Mucosa of rectum (tissue), 2 donors: ENCODE data around the gene RNF144B.

Source experiments
- H3K27ac ChIP-seq, 2 donors: one replicate each; pipeline ENCODE4 v1.7.0; 2013; ENCODE audit warnings: inconsistent platforms in 2 of 2, low read depth in 2 of 2, low read length in 2 of 2
- H3K27me3 ChIP-seq, 2 donors: one replicate each; pipeline ENCODE4 v1.7.0; 2013; ENCODE audit warnings: low read length in 2 of 2; ENCODE audit not compliant: control insufficient read depth in 2 of 2, insufficient read depth in 2 of 2
- H3K36me3 ChIP-seq, 2 donors: one replicate each; pipeline ENCODE4 v1.7.0; 2013; ENCODE audit warnings: low read length in 2 of 2; ENCODE audit not compliant: control insufficient read depth in 2 of 2, insufficient read depth in 2 of 2
- H3K4me1 ChIP-seq, 2 donors: one replicate each; pipeline ENCODE4 v1.7.0; 2013; ENCODE audit warnings: low read length in 2 of 2, mild to moderate bottlenecking in 1 of 2; ENCODE audit not compliant: control insufficient read depth in 2 of 2, insufficient read depth in 2 of 2
- H3K4me3 ChIP-seq, 2 donors: one replicate each; pipeline ENCODE4 v1.7.0; 2013; ENCODE audit warnings: low read length in 2 of 2
- H3K9ac ChIP-seq, 2 donors: one replicate each; pipeline ENCODE4 v1.7.0; 2013; ENCODE audit warnings: low read length in 2 of 2, low read depth in 1 of 2, mild to moderate bottlenecking in 1 of 2
- H3K9me3 ChIP-seq, 2 donors: one replicate each; pipeline ENCODE4 v1.7.0; 2013; ENCODE audit warnings: low read length in 2 of 2; ENCODE audit not compliant: control insufficient read depth in 2 of 2
- donor health status: healthy.
- donor health status: Normal muscosa, but diverticular disease.

Gene RNF144B

GRCh38 chr6:18503206-18503592 lies 116.0 kb downstream of the RNF144B start:
- Histone ChIP-seq H3K9ac (no peak overlapping the region), H3K9me3 (no peaks in the 10 kb centered on the region), H3K27ac (peak overlapping the region in 1 of 2 donors; percentile 31), H3K27me3 (no peaks in the 10 kb centered on the region), H3K4me3 (peak overlapping the region; percentile 22 to 74), H3K36me3 (no peaks in the 10 kb centered on the region), H3K4me1 (no peaks in the 10 kb centered on the region)

GRCh38 chr6:18503593-18504231 lies 116.6 kb downstream of the RNF144B start:
- Histone ChIP-seq H3K36me3 (no peaks in the 10 kb centered on the region), H3K4me3 (peak overlapping the region; percentile 22 to 74), H3K27ac (peak overlapping the region in 1 of 2 donors; percentile 31), H3K9ac (peak overlapping the region in 1 of 2 donors; percentile 21), H3K9me3 (no peaks in the 10 kb centered on the region), H3K4me1 (no peaks in the 10 kb centered on the region), H3K27me3 (no peaks in the 10 kb centered on the region)

- Histone ChIP-seq H3K27me3 (no peaks in the 10 kb centered on the region), H3K4me3 (peak overlapping the region in 1 of 2 donors; percentile 74), H3K9ac (peak overlapping the region in 1 of 2 donors; percentile 21), H3K4me1 (no peaks in the 10 kb centered on the region), H3K36me3 (no peaks in the 10 kb centered on the region), H3K27ac (no peak overlapping the region), H3K9me3 (no peaks in the 10 kb centered on the region)
Measured at GRCh38 chr6:18504232-18504596, 117.1 kb downstream of the RNF144B start.

GRCh38 chr6:18506382-18507017 lies 119.3 kb downstream of the RNF144B start:
- no peak overlapping the region for H3K4me3 ChIP-seq
- H3K27ac ChIP-seq = no peak overlapping the region
- no peak overlapping the region for H3K9ac ChIP-seq
- H3K4me1 ChIP-seq = no peaks in the 10 kb centered on the region
- H3K9me3 ChIP-seq = no peaks in the 10 kb centered on the region
- H3K27me3 ChIP-seq = no peaks in the 10 kb centered on the region
- H3K36me3 ChIP-seq = no peaks in the 10 kb centered on the region

GRCh38 chr6:18507018-18507415 lies 119.9 kb downstream of the RNF144B start:
- no peaks in the 10 kb centered on the region for H3K27me3 ChIP-seq
- H3K27ac ChIP-seq = no peak overlapping the region
- no peak overlapping the region for H3K4me3 ChIP-seq
- no peaks in the 10 kb centered on the region for H3K9me3 ChIP-seq
- H3K36me3 ChIP-seq = no peaks in the 10 kb centered on the region
- no peaks in the 10 kb centered on the region for H3K4me1 ChIP-seq
- no peak overlapping the region for H3K9ac ChIP-seq

- H3K9ac ChIP-seq = no peak overlapping the region
- H3K27me3 ChIP-seq = no peaks in the 10 kb centered on the region
- H3K27ac ChIP-seq = no peak overlapping the region
- H3K9me3 ChIP-seq = no peaks in the 10 kb centered on the region
- no peak overlapping the region for H3K4me3 ChIP-seq
- H3K36me3 ChIP-seq = no peaks in the 10 kb centered on the region
- no peaks in the 10 kb centered on the region for H3K4me1 ChIP-seq
Measured at GRCh38 chr6:18507561-18507960, 120.4 kb downstream of the RNF144B start.

- Histone ChIP-seq H3K9me3 (no peaks in the 10 kb centered on the region), H3K27me3 (no peaks in the 10 kb centered on the region), H3K9ac (no peak overlapping the region), H3K36me3 (no peaks in the 10 kb centered on the region), H3K4me3 (no peak overlapping the region), H3K4me1 (no peaks in the 10 kb centered on the region), H3K27ac (no peak overlapping the region)
Measured at GRCh38 chr6:18509871-18510643, 122.9 kb downstream of the RNF144B start.

- H3K27me3 ChIP-seq = no peaks in the 10 kb centered on the region
- no peaks in the 10 kb centered on the region for H3K36me3 ChIP-seq
- no peaks in the 10 kb centered on the region for H3K4me1 ChIP-seq
- no peak overlapping the region for H3K9ac ChIP-seq
- H3K9me3 ChIP-seq = no peaks in the 10 kb centered on the region
- no peak overlapping the region for H3K4me3 ChIP-seq
- no peak overlapping the region for H3K27ac ChIP-seq
Measured at GRCh38 chr6:18510644-18511033, 123.5 kb downstream of the RNF144B start.

- Histone ChIP-seq H3K9ac (no peak overlapping the region), H3K9me3 (no peaks in the 10 kb centered on the region), H3K27me3 (no peaks in the 10 kb centered on the region), H3K4me1 (no peaks in the 10 kb centered on the region), H3K4me3 (no peak overlapping the region), H3K36me3 (no peaks in the 10 kb centered on the region), H3K27ac (no peak overlapping the region)
Measured at GRCh38 chr6:18511211-18511610, 124.1 kb downstream of the RNF144B start.

GRCh38 chr6:18513253-18513798 lies 126.2 kb downstream of the RNF144B start:
- no peak overlapping the region for H3K4me3 ChIP-seq
- H3K9ac ChIP-seq = no peak overlapping the region
- H3K4me1 ChIP-seq = no peaks in the 10 kb centered on the region
- no peaks in the 10 kb centered on the region for H3K9me3 ChIP-seq
- no peaks in the 10 kb centered on the region for H3K36me3 ChIP-seq
- H3K27me3 ChIP-seq = no peaks in the 10 kb centered on the region
- H3K27ac ChIP-seq = no peak overlapping the region
